ENCODE measurements around the gene MITF.

DNA sequence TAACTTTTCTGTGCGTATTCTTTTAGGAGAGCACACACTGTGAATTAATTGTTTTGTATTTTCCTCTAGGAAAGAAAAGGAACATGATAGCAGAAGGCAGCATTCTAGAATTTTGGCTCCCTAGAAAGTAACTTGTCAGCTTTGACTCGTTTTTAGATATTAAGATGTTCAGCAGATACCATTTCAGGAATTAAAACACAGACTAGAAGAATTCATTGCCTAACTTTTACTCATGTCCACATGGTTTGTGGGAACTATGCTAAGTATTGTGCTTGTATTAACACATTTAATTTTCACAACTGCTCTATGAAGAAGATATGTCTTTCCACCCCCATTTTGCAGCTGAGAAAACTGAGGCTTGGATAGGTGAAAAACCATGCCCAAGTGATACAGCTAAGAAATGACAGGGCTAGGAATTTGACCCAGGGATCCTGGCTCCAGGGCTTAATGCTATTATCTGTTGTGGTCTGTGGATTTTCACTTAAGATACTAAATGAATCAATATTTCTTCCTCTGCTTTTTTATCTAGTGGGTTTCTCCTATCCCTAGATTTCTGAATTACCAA is 128.8 kb downstream of the MITF start:
- TF ChIP-seq POLR2AphosphoS5 (IDR thresholded peaks at IDR 0.05) (no peak), TAF1 (IDR thresholded peaks at IDR 0.05; ENCODE audit: low read depth) (no peak), SMC3 (conservative IDR thresholded peaks at IDR 0.05; ENCODE audit: poor library complexity) (no peak), RAD21 (conservative IDR thresholded peaks at IDR 0.05) (no peak)
- TF ChIP-seq, protein P1, sequence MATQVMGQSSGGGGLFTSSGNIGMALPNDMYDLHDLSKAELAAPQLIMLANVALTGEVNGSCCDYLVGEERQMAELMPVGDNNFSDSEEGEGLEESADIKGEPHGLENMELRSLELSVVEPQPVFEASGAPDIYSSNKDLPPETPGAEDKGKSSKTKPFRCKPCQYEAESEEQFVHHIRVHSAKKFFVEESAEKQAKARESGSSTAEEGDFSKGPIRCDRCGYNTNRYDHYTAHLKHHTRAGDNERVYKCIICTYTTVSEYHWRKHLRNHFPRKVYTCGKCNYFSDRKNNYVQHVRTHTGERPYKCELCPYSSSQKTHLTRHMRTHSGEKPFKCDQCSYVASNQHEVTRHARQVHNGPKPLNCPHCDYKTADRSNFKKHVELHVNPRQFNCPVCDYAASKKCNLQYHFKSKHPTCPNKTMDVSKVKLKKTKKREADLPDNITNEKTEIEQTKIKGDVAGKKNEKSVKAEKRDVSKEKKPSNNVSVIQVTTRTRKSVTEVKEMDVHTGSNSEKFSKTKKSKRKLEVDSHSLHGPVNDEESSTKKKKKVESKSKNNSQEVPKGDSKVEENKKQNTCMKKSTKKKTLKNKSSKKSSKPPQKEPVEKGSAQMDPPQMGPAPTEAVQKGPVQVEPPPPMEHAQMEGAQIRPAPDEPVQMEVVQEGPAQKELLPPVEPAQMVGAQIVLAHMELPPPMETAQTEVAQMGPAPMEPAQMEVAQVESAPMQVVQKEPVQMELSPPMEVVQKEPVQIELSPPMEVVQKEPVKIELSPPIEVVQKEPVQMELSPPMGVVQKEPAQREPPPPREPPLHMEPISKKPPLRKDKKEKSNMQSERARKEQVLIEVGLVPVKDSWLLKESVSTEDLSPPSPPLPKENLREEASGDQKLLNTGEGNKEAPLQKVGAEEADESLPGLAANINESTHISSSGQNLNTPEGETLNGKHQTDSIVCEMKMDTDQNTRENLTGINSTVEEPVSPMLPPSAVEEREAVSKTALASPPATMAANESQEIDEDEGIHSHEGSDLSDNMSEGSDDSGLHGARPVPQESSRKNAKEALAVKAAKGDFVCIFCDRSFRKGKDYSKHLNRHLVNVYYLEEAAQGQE (IDR thresholded peaks at IDR 0.05; ENCODE audit: borderline replicate concordance): no peak
- TF ChIP-seq, protein P2, sequence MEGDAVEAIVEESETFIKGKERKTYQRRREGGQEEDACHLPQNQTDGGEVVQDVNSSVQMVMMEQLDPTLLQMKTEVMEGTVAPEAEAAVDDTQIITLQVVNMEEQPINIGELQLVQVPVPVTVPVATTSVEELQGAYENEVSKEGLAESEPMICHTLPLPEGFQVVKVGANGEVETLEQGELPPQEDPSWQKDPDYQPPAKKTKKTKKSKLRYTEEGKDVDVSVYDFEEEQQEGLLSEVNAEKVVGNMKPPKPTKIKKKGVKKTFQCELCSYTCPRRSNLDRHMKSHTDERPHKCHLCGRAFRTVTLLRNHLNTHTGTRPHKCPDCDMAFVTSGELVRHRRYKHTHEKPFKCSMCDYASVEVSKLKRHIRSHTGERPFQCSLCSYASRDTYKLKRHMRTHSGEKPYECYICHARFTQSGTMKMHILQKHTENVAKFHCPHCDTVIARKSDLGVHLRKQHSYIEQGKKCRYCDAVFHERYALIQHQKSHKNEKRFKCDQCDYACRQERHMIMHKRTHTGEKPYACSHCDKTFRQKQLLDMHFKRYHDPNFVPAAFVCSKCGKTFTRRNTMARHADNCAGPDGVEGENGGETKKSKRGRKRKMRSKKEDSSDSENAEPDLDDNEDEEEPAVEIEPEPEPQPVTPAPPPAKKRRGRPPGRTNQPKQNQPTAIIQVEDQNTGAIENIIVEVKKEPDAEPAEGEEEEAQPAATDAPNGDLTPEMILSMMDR (IDR thresholded peaks at IDR 0.05; ENCODE audit: poor library complexity, severe bottlenecking): no peak
